SH-SY5Y (cell line): ENCODE data around the gene UNKL.

Experiments used
- GATA2 ChIP-seq: IDR thresholded peaks from 2 replicates; pipeline ENCODE4 v1.6.1; 2011; ENCODE audit warnings: mild to moderate bottlenecking, low read depth, low read length
- GATA3 ChIP-seq: IDR thresholded peaks from 2 replicates; pipeline ENCODE4 v1.6.1; 2011; ENCODE audit warnings: low read depth, mild to moderate bottlenecking, low read length, moderate library complexity

DNA sequence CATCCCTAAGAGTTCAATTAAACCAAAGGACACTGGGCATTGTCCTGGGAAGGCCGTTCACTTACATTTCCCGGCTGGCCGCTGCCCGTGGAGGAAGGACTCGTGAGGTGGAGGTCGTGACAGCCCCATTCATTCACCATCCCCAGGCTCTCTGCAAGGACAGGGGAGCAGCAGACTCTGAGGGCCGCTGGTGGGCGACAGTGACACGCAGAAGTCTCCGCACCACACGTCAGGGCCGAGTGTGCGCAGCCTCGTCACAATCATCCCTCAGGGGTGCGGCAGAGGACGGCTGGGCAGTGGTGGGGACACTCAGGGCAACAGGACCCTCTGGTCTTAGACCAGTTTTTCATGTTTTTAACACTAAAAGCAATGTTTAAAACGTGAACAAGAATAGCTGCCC is 21.7 kb downstream of the UNKL start:
- TF ChIP-seq GATA3 (no peak), GATA2 (no peak)
